ENCODE data around the gene NPIPB12.
"Not testable (repeated sequence)": the region's sequence is repeated elsewhere in the genome, so short reads cannot be mapped to it uniquely, and the experiment has no call there.

Gene NPIPB12

DNA sequence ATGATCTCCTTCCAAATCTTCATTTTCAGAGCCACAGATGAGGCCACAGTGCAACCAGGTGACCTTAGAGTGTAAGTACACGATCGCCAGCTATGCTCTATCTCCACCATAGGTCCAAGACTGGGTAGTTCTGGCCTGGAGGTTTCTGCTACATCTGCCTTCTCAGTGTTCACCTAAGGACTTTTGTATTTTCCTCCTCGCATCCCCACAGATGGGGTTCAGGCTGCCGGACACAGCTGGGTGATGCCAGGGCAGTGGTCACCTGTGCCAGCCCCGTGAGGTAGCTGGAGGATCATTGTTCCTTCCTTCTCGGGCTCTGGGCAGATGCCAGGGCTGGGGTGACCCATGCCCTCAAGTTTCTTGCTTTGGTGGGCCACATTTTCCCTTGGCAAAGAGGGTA is at the start of gene NPIPB12:
NPIPB12 (minus strand) TSS at position 101 of the 400 bp plus-strand sequence.
- DNase-seq (ENCODE audit: low read depth in 1 of 2, low spot score in 1 of 2), result not testable (repeated sequence)

- DNase-seq (ENCODE audit: low read depth in 1 of 2, low spot score in 1 of 2), result not testable (repeated sequence)
Observed at GRCh38 chr16:29521520-29521919, 15.3 kb upstream of the NPIPB12 start.

GRCh38 chr16:29482276-29482675 is 23.9 kb downstream of the NPIPB12 start:
- peak in 1 of 2 donors; percentile 1 for DNase-seq (ENCODE audit: low read depth in 1 of 2, low spot score in 1 of 2)

- DNase-seq (ENCODE audit: low read depth in 1 of 2, low spot score in 1 of 2), result not testable (repeated sequence)
Observed at GRCh38 chr16:29472065-29472464, 34.1 kb downstream of the NPIPB12 start.

- DNase-seq (ENCODE audit: low read depth in 1 of 2, low spot score in 1 of 2), result peak; percentile 2 to 11
Observed at GRCh38 chr16:29469660-29470059, 36.5 kb downstream of the NPIPB12 start.

- DNase-seq (ENCODE audit: low read depth in 1 of 2, low spot score in 1 of 2), result not testable (repeated sequence)
Observed at GRCh38 chr16:29467654-29468366, 38.4 kb downstream of the NPIPB12 start.

GRCh38 chr16:29466904-29467303 is 39.3 kb downstream of the NPIPB12 start:
- not testable (repeated sequence) for DNase-seq (ENCODE audit: low read depth in 1 of 2, low spot score in 1 of 2)

- DNase-seq (ENCODE audit: low read depth in 1 of 2, low spot score in 1 of 2), result not testable (repeated sequence)
Observed at GRCh38 chr16:29465985-29466824, 40.0 kb downstream of the NPIPB12 start.

GRCh38 chr16:29460647-29461030 is 45.6 kb downstream of the NPIPB12 start:
- DNase-seq (ENCODE audit: low read depth in 1 of 2, low spot score in 1 of 2), result not testable (repeated sequence)

DNA sequence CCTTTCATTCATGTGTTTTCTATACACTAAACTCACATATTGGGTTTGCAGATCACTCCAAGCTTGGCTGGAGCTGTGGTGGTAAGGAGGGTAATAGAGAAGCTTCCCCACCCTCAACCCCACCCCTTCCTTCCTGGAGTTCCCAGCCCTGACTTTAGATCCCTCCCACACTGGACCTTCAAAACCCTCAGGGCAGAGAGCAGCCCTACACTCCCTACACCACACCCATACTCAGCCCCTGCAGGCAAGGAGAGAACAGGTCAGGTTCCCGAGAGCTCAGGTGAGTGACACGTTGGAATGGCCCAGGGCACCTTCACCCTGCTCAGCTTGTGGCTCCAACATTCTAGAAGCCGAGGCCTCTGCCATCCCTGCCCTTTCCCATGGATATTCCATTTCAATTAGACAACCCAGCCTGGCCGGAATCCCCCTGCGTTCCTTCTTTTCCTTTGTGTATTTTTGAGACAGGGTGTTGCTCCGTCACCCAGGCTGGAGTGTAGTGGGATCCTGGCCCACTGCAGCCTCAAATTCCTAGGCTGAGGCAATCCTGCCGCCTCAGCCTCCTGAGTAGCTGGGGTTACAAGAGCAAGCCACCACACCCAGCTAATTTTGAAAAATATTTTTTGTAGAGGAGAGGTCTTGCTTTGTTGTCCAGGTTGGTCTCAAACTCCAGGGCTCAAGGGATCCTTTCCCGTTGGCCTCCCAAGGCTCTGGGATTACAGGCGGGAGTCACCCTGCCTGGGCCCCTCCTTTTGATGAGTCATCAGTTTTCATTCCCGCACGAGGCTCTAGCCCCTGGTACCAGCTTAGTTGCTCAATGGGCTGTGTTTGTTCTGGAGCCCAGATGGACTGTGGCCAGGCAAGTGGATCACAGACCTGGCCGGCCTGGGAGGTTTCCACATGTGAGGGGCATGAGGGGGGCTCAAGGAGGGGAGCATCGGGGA is 46.2 kb downstream of the NPIPB12 start, which contains the start of gene SULT1A4:
SULT1A4 (plus strand) TSS at position 208 of the 941 bp plus-strand sequence. CDS start 1,473 bp downstream, outside the sequence.
- DNase-seq (ENCODE audit: low read depth in 1 of 2, low spot score in 1 of 2), result not testable (repeated sequence)

- not testable (repeated sequence) for DNase-seq (ENCODE audit: low read depth in 1 of 2, low spot score in 1 of 2)
Observed at GRCh38 chr16:29457660-29458059, 48.5 kb downstream of the NPIPB12 start.

GRCh38 chr16:29454828-29455227 is 51.4 kb downstream of the NPIPB12 start:
- not testable (repeated sequence) for DNase-seq (ENCODE audit: low read depth in 1 of 2, low spot score in 1 of 2)

DNA sequence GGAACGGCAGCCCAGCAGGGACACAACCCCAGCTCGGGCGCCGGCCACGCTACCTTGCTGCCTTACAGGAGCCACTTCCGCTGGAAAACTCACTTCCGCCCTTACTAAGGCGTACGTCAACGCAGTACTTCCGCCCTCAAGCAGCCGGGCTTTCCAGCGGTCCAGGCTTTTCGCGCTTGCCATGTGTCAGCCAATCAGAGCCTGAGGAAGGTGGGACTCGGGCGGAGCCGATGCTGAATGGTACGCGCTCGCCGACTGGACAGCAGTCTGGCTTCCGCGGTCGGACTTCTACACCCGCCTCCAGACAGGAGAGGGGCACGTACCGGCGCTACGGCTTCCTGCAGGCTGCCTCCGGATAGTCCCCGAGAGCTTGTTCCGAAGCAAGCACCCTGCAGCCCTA is 51.9 kb downstream of the NPIPB12 start, which contains the start of the genes BOLA2 and SLX1B:
BOLA2 (minus strand) TSS at position 83 of the 400 bp plus-strand sequence. CDS start 98 bp downstream, outside the sequence.
SLX1B (plus strand) TSS at position 265 of the 400 bp plus-strand sequence.
- not testable (repeated sequence) for DNase-seq (ENCODE audit: low read depth in 1 of 2, low spot score in 1 of 2)

GRCh38 chr16:29453754-29454153 is 52.5 kb downstream of the NPIPB12 start:
- DNase-seq (ENCODE audit: low read depth in 1 of 2, low spot score in 1 of 2), result not testable (repeated sequence)

Data from stimulated activated CD4-positive, alpha-beta T cell treated with anti-CD3 and anti-CD28 coated beads, Interleukin-15, amount 100 ng/mL, for 1 hour (primary cell).